Stimulated activated memory B cell treated with anti-CD40 and anti-IgM and Interleukin-4, amounts not matched to agents 10 μg/mL and 1 μg/mL and 100 μg/mL, for 72 hours (primary cell): ENCODE measurements around the gene MCOLN2.

Experiments
- ATAC-seq: fragments of 150-1000 bp; cut with Tn5 transposase; 2 replicates; pipeline ENCODE4 v1.10.0; 2021
- H3K27ac Mint-ChIP-seq: one replicate; pipeline ENCODE4 v1.8.0; 2022; ENCODE audit warnings: mild to moderate bottlenecking, mixed read lengths
- H3K27me3 Mint-ChIP-seq: one replicate; pipeline ENCODE4 v1.8.0; 2022; ENCODE audit warnings: mixed read lengths
- H3K36me3 Mint-ChIP-seq: one replicate; pipeline ENCODE4 v1.8.0; 2022; ENCODE audit warnings: mixed read lengths
- H3K4me1 Mint-ChIP-seq: one replicate; pipeline ENCODE4 v1.8.0; 2022; ENCODE audit warnings: mixed read lengths
- H3K4me3 Mint-ChIP-seq: one replicate; pipeline ENCODE4 v1.8.0; 2022; ENCODE audit warnings: mild to moderate bottlenecking, moderate library complexity, mixed read lengths
- H3K9me3 Mint-ChIP-seq: one replicate; pipeline ENCODE4 v1.8.0; 2022; ENCODE audit warnings: mixed read lengths

Gene MCOLN2

GRCh38 chr1:84968101-84968500 is 28.8 kb downstream of the MCOLN2 start:
- H3K27me3 Mint-ChIP-seq = no peaks in the 10 kb centered on the region
- no peak for ATAC-seq
- H3K4me3 Mint-ChIP-seq = no peak overlapping the region
- H3K36me3 Mint-ChIP-seq = peaks cover 52% of the 10 kb centered on the region
- H3K27ac Mint-ChIP-seq = peak overlapping the region; percentile 93
- H3K4me1 Mint-ChIP-seq = peaks cover 60% of the 10 kb centered on the region
- no peaks in the 10 kb centered on the region for H3K9me3 Mint-ChIP-seq

GRCh38 chr1:84967666-84968065 is 29.2 kb downstream of the MCOLN2 start:
- H3K27me3 Mint-ChIP-seq = no peaks in the 10 kb centered on the region
- H3K36me3 Mint-ChIP-seq = peaks cover 57% of the 10 kb centered on the region
- H3K27ac Mint-ChIP-seq = peak overlapping the region; percentile 93

GRCh38 chr1:84963021-84963420 is 33.9 kb downstream of the MCOLN2 start:
- H3K4me3 Mint-ChIP-seq = no peak overlapping the region
- H3K4me1 Mint-ChIP-seq = peaks cover 33% of the 10 kb centered on the region
- H3K27me3 Mint-ChIP-seq = no peaks in the 10 kb centered on the region
- H3K27ac Mint-ChIP-seq = no peak overlapping the region
- no peaks in the 10 kb centered on the region for H3K9me3 Mint-ChIP-seq
- H3K36me3 Mint-ChIP-seq = peaks cover 56% of the 10 kb centered on the region
- ATAC-seq = no peak

More at GRCh38 chr1:84967666-84968065, 29.2 kb downstream of the MCOLN2 start:
- ATAC-seq = no peak
- H3K4me3 Mint-ChIP-seq = no peak overlapping the region
- peaks cover 57% of the 10 kb centered on the region for H3K4me1 Mint-ChIP-seq
- no peaks in the 10 kb centered on the region for H3K9me3 Mint-ChIP-seq

- Mint-ChIP-seq H3K27ac (peak overlapping the region; percentile 42), H3K4me3 (no peak overlapping the region), H3K36me3 (peaks cover 64% of the 10 kb centered on the region), H3K27me3 (no peaks in the 10 kb centered on the region), H3K9me3 (no peaks in the 10 kb centered on the region), H3K4me1 (peaks cover 40% of the 10 kb centered on the region)
- no peak for ATAC-seq
Observed at GRCh38 chr1:84961316-84961715, 35.6 kb downstream of the MCOLN2 start.

- Mint-ChIP-seq H3K36me3 (peaks cover 66% of the 10 kb centered on the region), H3K4me3 (no peak overlapping the region), H3K27me3 (no peaks in the 10 kb centered on the region), H3K4me1 (peaks cover 42% of the 10 kb centered on the region), H3K27ac (peak overlapping the region; percentile 41), H3K9me3 (no peaks in the 10 kb centered on the region)
- ATAC-seq = no peak
Observed at GRCh38 chr1:84960371-84960770, 36.5 kb downstream of the MCOLN2 start.

GRCh38 chr1:84959294-84959693 is 37.6 kb downstream of the MCOLN2 start:
- H3K4me3 Mint-ChIP-seq = no peak overlapping the region
- ATAC-seq = peak; percentile 91
- peaks cover 76% of the 10 kb centered on the region for H3K36me3 Mint-ChIP-seq
- no peaks in the 10 kb centered on the region for H3K9me3 Mint-ChIP-seq
- H3K27me3 Mint-ChIP-seq = no peaks in the 10 kb centered on the region
- peak overlapping the region; percentile 41 for H3K27ac Mint-ChIP-seq
- peaks cover 46% of the 10 kb centered on the region for H3K4me1 Mint-ChIP-seq

GRCh38 chr1:84957966-84958365 is 38.9 kb downstream of the MCOLN2 start:
- H3K27me3 Mint-ChIP-seq = no peaks in the 10 kb centered on the region
- ATAC-seq = no peak
- peaks cover 39% of the 10 kb centered on the region for H3K4me1 Mint-ChIP-seq
- H3K27ac Mint-ChIP-seq = peak overlapping the region; percentile 7
- no peaks in the 10 kb centered on the region for H3K9me3 Mint-ChIP-seq
- no peak overlapping the region for H3K4me3 Mint-ChIP-seq
- peaks cover 78% of the 10 kb centered on the region for H3K36me3 Mint-ChIP-seq

- Mint-ChIP-seq H3K9me3 (no peaks in the 10 kb centered on the region), H3K4me3 (no peak overlapping the region)
Observed at GRCh38 chr1:84956655-84957054, 40.3 kb downstream of the MCOLN2 start.

GRCh38 chr1:84956097-84956496 is 40.8 kb downstream of the MCOLN2 start:
- Mint-ChIP-seq H3K4me3 (no peak overlapping the region), H3K36me3 (peaks cover 82% of the 10 kb centered on the region), H3K27me3 (no peaks in the 10 kb centered on the region), H3K27ac (no peak overlapping the region), H3K9me3 (peaks cover 1% of the 10 kb centered on the region), H3K4me1 (peaks cover 28% of the 10 kb centered on the region)
- no peak for ATAC-seq

More at GRCh38 chr1:84956655-84957054, 40.3 kb downstream of the MCOLN2 start:
- Mint-ChIP-seq H3K27me3 (no peaks in the 10 kb centered on the region), H3K4me1 (peaks cover 31% of the 10 kb centered on the region), H3K27ac (peak overlapping the region; percentile 7), H3K36me3 (peaks cover 81% of the 10 kb centered on the region)
- no peak for ATAC-seq

GRCh38 chr1:84949664-84950063 is 47.2 kb downstream of the MCOLN2 start:
- peaks cover 6% of the 10 kb centered on the region for H3K9me3 Mint-ChIP-seq
- no peak for ATAC-seq
- no peak overlapping the region for H3K4me3 Mint-ChIP-seq
- H3K27ac Mint-ChIP-seq = no peak overlapping the region
- peaks cover 39% of the 10 kb centered on the region for H3K4me1 Mint-ChIP-seq
- no peaks in the 10 kb centered on the region for H3K27me3 Mint-ChIP-seq
- H3K36me3 Mint-ChIP-seq = peaks cover 83% of the 10 kb centered on the region

GRCh38 chr1:84947536-84948410 is 49.1 kb downstream of the MCOLN2 start:
- H3K9me3 Mint-ChIP-seq = peaks cover 6% of the 10 kb centered on the region
- H3K36me3 Mint-ChIP-seq = peaks cover 73% of the 10 kb centered on the region
- ATAC-seq = no peak
- H3K27ac Mint-ChIP-seq = peak overlapping the region; percentile 89
- peaks cover 44% of the 10 kb centered on the region for H3K4me1 Mint-ChIP-seq
- H3K27me3 Mint-ChIP-seq = no peaks in the 10 kb centered on the region
- H3K4me3 Mint-ChIP-seq = no peak overlapping the region

GRCh38 chr1:84946631-84947030 is 50.3 kb downstream of the MCOLN2 start:
- H3K4me1 Mint-ChIP-seq = peaks cover 44% of the 10 kb centered on the region
- peaks cover 6% of the 10 kb centered on the region for H3K9me3 Mint-ChIP-seq
- H3K27me3 Mint-ChIP-seq = no peaks in the 10 kb centered on the region
- no peak for ATAC-seq
- H3K27ac Mint-ChIP-seq = peak overlapping the region; percentile 89
- peaks cover 71% of the 10 kb centered on the region for H3K36me3 Mint-ChIP-seq
- H3K4me3 Mint-ChIP-seq = no peak overlapping the region

- Mint-ChIP-seq H3K27ac (peak overlapping the region; percentile 89), H3K4me1 (peaks cover 38% of the 10 kb centered on the region), H3K4me3 (peak overlapping the region; percentile 80), H3K9me3 (no peaks in the 10 kb centered on the region), H3K36me3 (peaks cover 59% of the 10 kb centered on the region), H3K27me3 (no peaks in the 10 kb centered on the region)
- ATAC-seq = peak; percentile 94
Observed at GRCh38 chr1:84944767-84945486, 52.0 kb downstream of the MCOLN2 start.

- Mint-ChIP-seq H3K4me3 (no peak overlapping the region), H3K9me3 (no peaks in the 10 kb centered on the region), H3K36me3 (peaks cover 54% of the 10 kb centered on the region), H3K27ac (no peak overlapping the region), H3K27me3 (no peaks in the 10 kb centered on the region), H3K4me1 (peaks cover 21% of the 10 kb centered on the region)
- ATAC-seq = no peak
Observed at GRCh38 chr1:84941843-84942242, 55.1 kb downstream of the MCOLN2 start.

GRCh38 chr1:84940481-84940880 is 56.4 kb downstream of the MCOLN2 start:
- H3K36me3 Mint-ChIP-seq = peaks cover 50% of the 10 kb centered on the region
- no peaks in the 10 kb centered on the region for H3K27me3 Mint-ChIP-seq
- no peaks in the 10 kb centered on the region for H3K9me3 Mint-ChIP-seq
- no peak overlapping the region for H3K4me3 Mint-ChIP-seq
- H3K4me1 Mint-ChIP-seq = peaks cover 12% of the 10 kb centered on the region
- ATAC-seq = no peak
- H3K27ac Mint-ChIP-seq = no peak overlapping the region
